ENCODE results near the gene DMPK. TPM values are rescaled to one million over a fixed set of nuclear protein-coding genes. Genes with fewer than 3 reads are reported as not detected.

Gene DMPK
- polyA plus RNA-seq (2012; ENCODE audit: low read depth, missing spikeins), result 36.5 TPM

DNA sequence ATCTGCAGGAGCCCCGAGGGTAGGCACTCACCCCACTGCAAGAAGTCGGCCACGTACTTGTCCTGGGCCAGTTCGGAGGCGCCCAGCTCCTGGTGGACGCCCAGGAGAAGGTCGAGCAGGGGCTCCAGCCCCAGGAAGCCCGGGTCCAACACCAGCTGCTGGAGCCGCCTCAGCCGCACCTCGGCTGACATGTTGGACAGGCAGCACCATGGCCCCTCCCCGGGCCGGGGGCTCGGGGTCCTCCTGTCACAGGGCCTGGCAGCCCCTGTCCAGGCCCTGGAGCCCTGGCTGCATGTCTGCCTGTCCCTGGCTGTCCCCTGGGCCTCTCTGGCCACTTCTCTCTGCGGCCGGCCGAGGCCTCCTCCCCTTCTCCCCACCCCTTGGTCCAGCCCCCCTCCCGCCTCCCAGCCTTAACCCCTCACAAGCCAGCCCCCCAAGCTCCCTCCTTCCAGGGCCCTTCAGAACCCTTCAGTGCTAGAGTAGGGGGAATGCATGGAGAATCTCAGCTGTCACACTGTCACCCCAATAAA, at the start of gene DMPK:
DMPK (minus strand) TSS at position 329 of the 530 bp plus-strand sequence; CDS start at position 191, 138 bp downstream.
- FAIRE-seq (no peak), DNase-seq (ENCODE audit: insufficient read length, low spot score) (no peak)
- TF ChIP-seq SPI1 (IDR thresholded peaks at IDR 0.05; ENCODE audit: low read depth, low read length), result no peak
- no peak for TF ChIP-seq POU2F2 (IDR thresholded peaks at IDR 0.05; ENCODE audit: low read depth, low read length)
- TF ChIP-seq PAX5 (IDR thresholded peaks at IDR 0.05; ENCODE audit: insufficient read depth, low read length, severe bottlenecking), result no peak
- TF ChIP-seq POLR2A (IDR thresholded peaks at IDR 0.05; ENCODE audit: low read depth, low read length), result no peak
- TF ChIP-seq TAF1 (IDR thresholded peaks at IDR 0.05; ENCODE audit: low read depth, low read length), result no peak

DNA sequence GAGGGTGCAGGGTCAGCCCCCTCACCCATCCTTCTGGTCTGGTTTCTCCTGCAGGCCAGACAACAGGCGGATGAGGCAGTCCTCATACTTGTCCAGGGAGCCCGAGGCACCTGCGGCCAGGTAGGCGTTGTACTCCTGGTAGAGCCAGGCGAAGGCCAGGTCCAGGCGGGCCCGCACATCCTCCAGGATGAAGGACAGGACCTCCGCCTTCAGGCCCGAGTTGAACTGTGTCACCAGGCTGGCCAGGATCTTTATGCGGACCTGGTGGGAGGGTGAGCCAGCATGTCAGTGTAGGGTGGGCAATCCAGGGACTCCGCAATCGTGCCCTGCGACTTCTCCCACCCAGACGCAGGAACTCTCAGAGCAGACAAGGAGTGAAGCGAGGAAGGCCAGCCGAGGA, 46.7 kb upstream of the DMPK start:
- TF ChIP-seq TAF1 (IDR thresholded peaks at IDR 0.05; ENCODE audit: low read depth, low read length) (no peak), POLR2AphosphoS5 (IDR thresholded peaks at IDR 0.05; ENCODE audit: low read depth, low read length) (no peak), PAX5 (IDR thresholded peaks at IDR 0.05; ENCODE audit: insufficient read depth, low read length, severe bottlenecking) (no peak), POU2F2 (IDR thresholded peaks at IDR 0.05; ENCODE audit: low read depth, low read length) (no peak), POLR2A (IDR thresholded peaks at IDR 0.05; ENCODE audit: low read depth, low read length) (no peak), SPI1 (IDR thresholded peaks at IDR 0.05; ENCODE audit: low read depth, low read length) (no peak)
- FAIRE-seq, result no peak
- no peak for DNase-seq (ENCODE audit: insufficient read length, low spot score)

DNA sequence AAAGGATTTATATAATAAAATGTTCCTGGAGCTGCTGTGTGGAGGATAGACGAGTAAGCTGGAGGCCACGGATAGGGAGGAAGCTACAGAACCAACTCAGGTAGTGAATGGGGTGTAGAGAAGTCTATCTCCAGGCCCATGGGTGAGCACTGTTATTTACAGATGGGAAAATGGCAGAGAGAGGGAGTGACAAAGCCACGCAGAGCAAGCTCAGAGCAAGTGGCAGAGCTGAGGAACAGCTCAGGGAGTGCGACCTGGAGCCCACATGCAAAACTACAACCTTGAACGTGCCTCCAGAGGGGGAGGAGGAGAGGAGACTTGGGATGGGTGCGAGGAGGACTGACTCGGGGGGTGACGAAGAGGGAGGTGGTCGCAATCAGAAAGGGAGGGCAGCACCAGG, 46.2 kb upstream of the DMPK start:
- FAIRE-seq (no peak), DNase-seq (ENCODE audit: insufficient read length, low spot score) (no peak)
- TF ChIP-seq TAF1 (IDR thresholded peaks at IDR 0.05; ENCODE audit: low read depth, low read length) (no peak), POLR2A (IDR thresholded peaks at IDR 0.05; ENCODE audit: low read depth, low read length) (no peak), POU2F2 (IDR thresholded peaks at IDR 0.05; ENCODE audit: low read depth, low read length) (no peak), POLR2AphosphoS5 (IDR thresholded peaks at IDR 0.05; ENCODE audit: low read depth, low read length) (no peak; the same call in 1 of the 2 replicates), PAX5 (IDR thresholded peaks at IDR 0.05; ENCODE audit: insufficient read depth, low read length, severe bottlenecking) (no peak), SPI1 (IDR thresholded peaks at IDR 0.05; ENCODE audit: low read depth, low read length) (no peak)

- DNase-seq (ENCODE audit: insufficient read length, low spot score) (no peak), FAIRE-seq (no peak)
- TF ChIP-seq POLR2A (IDR thresholded peaks at IDR 0.05; ENCODE audit: low read depth, low read length) (no peak; the same call in 1 of the 2 replicates), TAF1 (IDR thresholded peaks at IDR 0.05; ENCODE audit: low read depth, low read length) (no peak), POLR2AphosphoS5 (IDR thresholded peaks at IDR 0.05; ENCODE audit: low read depth, low read length) (no peak), POU2F2 (IDR thresholded peaks at IDR 0.05; ENCODE audit: low read depth, low read length) (no peak), SPI1 (IDR thresholded peaks at IDR 0.05; ENCODE audit: low read depth, low read length) (no peak), PAX5 (IDR thresholded peaks at IDR 0.05; ENCODE audit: insufficient read depth, low read length, severe bottlenecking) (no peak)
Observed at GRCh38 chr19:45827459-45828093, 45.3 kb upstream of the DMPK start.

GRCh38 chr19:45826934-45827333, 44.6 kb upstream of the DMPK start:
- DNase-seq (ENCODE audit: insufficient read length, low spot score) (no peak), FAIRE-seq (no peak)
- TF ChIP-seq PAX5 (IDR thresholded peaks at IDR 0.05; ENCODE audit: insufficient read depth, low read length, severe bottlenecking), result no peak
- TF ChIP-seq SPI1 (IDR thresholded peaks at IDR 0.05; ENCODE audit: low read depth, low read length), result no peak
- no peak for TF ChIP-seq POU2F2 (IDR thresholded peaks at IDR 0.05; ENCODE audit: low read depth, low read length)
- no peak for TF ChIP-seq TAF1 (IDR thresholded peaks at IDR 0.05; ENCODE audit: low read depth, low read length)
- TF ChIP-seq POLR2AphosphoS5 (IDR thresholded peaks at IDR 0.05; ENCODE audit: low read depth, low read length), result no peak
- no peak for TF ChIP-seq POLR2A (IDR thresholded peaks at IDR 0.05; ENCODE audit: low read depth, low read length)

- DNase-seq (ENCODE audit: insufficient read length, low spot score) (no peak), FAIRE-seq (no peak)
Observed at GRCh38 chr19:45825917-45826893, 43.9 kb upstream of the DMPK start.

GRCh38 chr19:45825263-45825605, 42.9 kb upstream of the DMPK start:
- FAIRE-seq, result no peak
- no peak for TF ChIP-seq POU2F2 (IDR thresholded peaks at IDR 0.05; ENCODE audit: low read depth, low read length)
- no peak for TF ChIP-seq TAF1 (IDR thresholded peaks at IDR 0.05; ENCODE audit: low read depth, low read length)
- TF ChIP-seq PAX5 (IDR thresholded peaks at IDR 0.05; ENCODE audit: insufficient read depth, low read length, severe bottlenecking), result no peak
- no peak for TF ChIP-seq SPI1 (IDR thresholded peaks at IDR 0.05; ENCODE audit: low read depth, low read length)
- no peak for TF ChIP-seq POLR2AphosphoS5 (IDR thresholded peaks at IDR 0.05; ENCODE audit: low read depth, low read length)
- no peak for TF ChIP-seq POLR2A (IDR thresholded peaks at IDR 0.05; ENCODE audit: low read depth, low read length)
- no peak for DNase-seq (ENCODE audit: insufficient read length, low spot score)

More at GRCh38 chr19:45825917-45826893, 43.9 kb upstream of the DMPK start:
- TF ChIP-seq POLR2A (IDR thresholded peaks at IDR 0.05; ENCODE audit: low read depth, low read length) (no peak), TAF1 (IDR thresholded peaks at IDR 0.05; ENCODE audit: low read depth, low read length) (no peak), POU2F2 (IDR thresholded peaks at IDR 0.05; ENCODE audit: low read depth, low read length) (no peak), PAX5 (IDR thresholded peaks at IDR 0.05; ENCODE audit: insufficient read depth, low read length, severe bottlenecking) (no peak), POLR2AphosphoS5 (IDR thresholded peaks at IDR 0.05; ENCODE audit: low read depth, low read length) (no peak), SPI1 (IDR thresholded peaks at IDR 0.05; ENCODE audit: low read depth, low read length) (no peak)

- TF ChIP-seq SPI1 (IDR thresholded peaks at IDR 0.05; ENCODE audit: low read depth, low read length), result no peak
- no peak for TF ChIP-seq POLR2A (IDR thresholded peaks at IDR 0.05; ENCODE audit: low read depth, low read length)
- TF ChIP-seq POU2F2 (IDR thresholded peaks at IDR 0.05; ENCODE audit: low read depth, low read length), result no peak
- TF ChIP-seq PAX5 (IDR thresholded peaks at IDR 0.05; ENCODE audit: insufficient read depth, low read length, severe bottlenecking), result no peak
- no peak for TF ChIP-seq TAF1 (IDR thresholded peaks at IDR 0.05; ENCODE audit: low read depth, low read length)
- no peak for TF ChIP-seq POLR2AphosphoS5 (IDR thresholded peaks at IDR 0.05; ENCODE audit: low read depth, low read length)
- DNase-seq (ENCODE audit: insufficient read length, low spot score) (no peak), FAIRE-seq (peak; percentile 43)
Observed at GRCh38 chr19:45824531-45825262, 42.4 kb upstream of the DMPK start.
